ENCODE data around the gene GAB2.

GRCh38 chr11:78220218-78221157, 197.1 kb downstream of the GAB2 start:
- TF ChIP-seq EZH2 (IDR thresholded peaks at IDR 0.05) (no peak), POLR2AphosphoS5 (IDR thresholded peaks at IDR 0.05; ENCODE audit: borderline replicate concordance, low read depth, low read length) (no peak), FOXP2 (optimal IDR thresholded peaks at IDR 0.05; ENCODE audit: control extremely low read depth, extremely low read length, insufficient read depth) (no peak)

Measured in SK-N-MC (cell line).